GM18951 (cell line): Measurements from ENCODE around the gene ANO2.

Experiments
- POLR2A ChIP-seq: IDR thresholded peaks from 4 replicates; pipeline ENCODE4 v1.6.1; 2011; ENCODE audit warnings: mild to moderate bottlenecking; ENCODE audit not compliant: insufficient read length, insufficient read depth; ENCODE audit errors: extremely low read depth
- in situ Hi-C: fragments of 300-500 bp; cut with MboI; formaldehyde crosslinking; loops from one replicate; pipeline ENCODE4 v1.12.0; 2022; ENCODE audit warnings: low sequenced_read_pairs, mixed read lengths, inconsistent platforms; ENCODE audit not compliant: unreplicated experiment

ANO2 gene

GRCh38 chr12:5778821-5779220, 166.2 kb downstream of the ANO2 start:
- TF ChIP-seq POLR2A: no peak
- in situ Hi-C loops: no loop called here

GRCh38 chr12:5777451-5777850, 167.6 kb downstream of the ANO2 start:
- no peak for TF ChIP-seq POLR2A

DNA sequence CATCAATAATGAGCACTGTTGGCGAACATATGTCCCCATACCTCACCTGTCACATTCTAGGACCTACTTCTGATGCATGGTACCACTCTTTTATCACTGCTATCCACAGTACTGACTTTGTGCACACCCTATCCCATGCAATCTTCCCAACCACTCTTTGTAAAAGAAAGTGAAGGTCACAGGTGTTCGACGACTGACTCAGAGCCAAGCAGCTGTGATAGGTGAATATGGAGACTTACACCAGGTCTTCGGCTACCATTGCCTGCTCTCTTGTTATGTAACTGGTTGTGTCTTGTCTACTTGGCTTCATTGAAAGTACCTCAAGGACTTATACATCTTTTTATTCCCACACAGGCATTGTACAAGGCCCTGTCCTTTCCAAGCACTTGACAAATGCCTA, 169.0 kb downstream of the ANO2 start:
- in situ Hi-C loops: no loop called here
- TF ChIP-seq POLR2A: no peak

More at GRCh38 chr12:5777451-5777850, 167.6 kb downstream of the ANO2 start:
- in situ Hi-C loops: no loop called here

GRCh38 chr12:5773550-5773949, 171.5 kb downstream of the ANO2 start:
- TF ChIP-seq POLR2A: no peak
- in situ Hi-C loops: no loop called here

DNA sequence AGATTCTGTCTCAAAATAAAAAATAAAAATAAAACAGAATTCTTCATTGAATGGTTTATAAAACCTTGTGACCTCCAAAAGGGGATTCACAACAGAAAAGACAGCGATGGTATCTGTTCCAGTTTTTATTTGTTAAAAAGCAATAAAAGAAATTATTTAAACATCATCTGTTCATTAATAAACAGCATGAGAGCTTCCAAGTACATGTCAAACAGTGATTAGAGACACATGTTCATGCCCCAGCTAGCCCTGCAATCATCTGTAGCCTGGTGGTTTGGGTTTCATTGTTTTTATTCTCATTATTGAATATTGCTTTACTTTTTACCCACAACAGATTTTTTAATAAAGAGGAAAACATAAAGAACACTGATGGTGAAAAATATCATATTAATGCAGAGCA, 173.3 kb downstream of the ANO2 start:
- in situ Hi-C loops: no loop called here
- no peak for TF ChIP-seq POLR2A

GRCh38 chr12:5770727-5771126, 174.3 kb downstream of the ANO2 start:
- no peak for TF ChIP-seq POLR2A
- in situ Hi-C loops: no loop called here

GRCh38 chr12:5768581-5769196, 176.4 kb downstream of the ANO2 start:
- no peak for TF ChIP-seq POLR2A
- in situ Hi-C loops: no loop called here

- in situ Hi-C loops: no loop called here
- TF ChIP-seq POLR2A: no peak
Measured at GRCh38 chr12:5768171-5768570, 176.9 kb downstream of the ANO2 start.

GRCh38 chr12:5758347-5758746, 186.7 kb downstream of the ANO2 start:
- in situ Hi-C loops: no loop called here
- TF ChIP-seq POLR2A: no peak

GRCh38 chr12:5756338-5756842, 188.7 kb downstream of the ANO2 start:
- in situ Hi-C loops: no loop called here
- no peak for TF ChIP-seq POLR2A

- TF ChIP-seq POLR2A: no peak
- in situ Hi-C loops: no loop called here
Measured at GRCh38 chr12:5748027-5748426, 197.0 kb downstream of the ANO2 start.

DNA sequence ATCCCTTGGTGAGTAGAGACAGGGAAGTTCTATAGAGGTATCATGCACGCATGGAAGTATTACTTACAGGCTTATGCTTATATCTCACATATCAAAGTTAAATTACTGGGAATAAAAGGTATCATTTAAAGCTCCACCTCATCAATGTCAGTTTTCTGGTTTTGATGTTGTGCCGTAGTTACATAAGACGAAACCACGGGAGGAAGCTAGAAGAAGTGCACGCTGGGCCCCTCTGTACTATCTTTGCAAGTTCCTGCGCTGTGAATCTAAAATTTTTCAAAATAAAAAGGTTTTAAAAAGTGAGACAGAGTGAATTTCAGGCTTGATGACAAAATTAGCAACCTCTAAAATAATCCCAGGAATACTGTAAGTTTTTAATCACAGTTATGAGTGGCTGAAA, 198.1 kb downstream of the ANO2 start:
- no peak for TF ChIP-seq POLR2A
- in situ Hi-C loops: no loop called here

- no peak for TF ChIP-seq POLR2A
- in situ Hi-C loops: no loop called here
Measured at GRCh38 chr12:5746036-5746908, 198.8 kb downstream of the ANO2 start.
